Measurements from ENCODE around the gene MAB21L4. TPM values are rescaled to one million over a fixed set of nuclear protein-coding genes. Genes with fewer than 3 reads are reported as not detected.

Gene MAB21L4
- total RNA-seq, 4 donors from 2014 or later, result not detected

GRCh38 chr2:240906141-240906910 lies 10.4 kb upstream of the MAB21L4 start, which contains the start of gene CROCC2:
CROCC2 (plus strand) TSS chr2:240906336; CDS start chr2:240906514, 178 bp downstream.
- no peak within 1 kb of the TSS for H3K4me3 ChIP-seq
- H3K27ac ChIP-seq, result no peak within 1 kb of the TSS
- ATAC-seq (no peak), DNase-seq (no peak)
- TF ChIP-seq POLR2A (IDR thresholded peaks at IDR 0.05) (no peak), CTCF (IDR thresholded peaks at IDR 0.05 in 4 of 5, conservative IDR thresholded peaks at IDR 0.05 in 1 of 5) (no peak)
- H3K4me1 ChIP-seq, result no peaks in the 10 kb centered on the region
- no peaks in the 10 kb centered on the region for H3K9me3 ChIP-seq
- intact Hi-C loops (cut with DNase I; ENCODE audit: low total_unique reads), result no loop called here
- in situ Hi-C loops (cut with MboI; ENCODE audit: low sequenced_read_pairs in 4 of 4), result no loop called here
- peaks cover 0 to 3% (median 0%) of the 10 kb centered on the region in 3 donors for H3K27me3 ChIP-seq
- no peaks in the 10 kb centered on the region for H3K36me3 ChIP-seq

GRCh38 chr2:240905176-240905781 lies 9.3 kb upstream of the MAB21L4 start:
- Histone ChIP-seq H3K4me1 (no peaks in the 10 kb centered on the region), H3K9me3 (no peaks in the 10 kb centered on the region), H3K36me3 (no peaks in the 10 kb centered on the region), H3K4me3 (no peak overlapping the region), H3K27ac (no peak overlapping the region), H3K27me3 (peaks cover 0 to 3% (median 0%) of the 10 kb centered on the region in 3 donors)
- DNase-seq, result no peak
- ATAC-seq, result no peak
- in situ Hi-C loops (cut with MboI; ENCODE audit: low sequenced_read_pairs in 4 of 4) (no loop called here), intact Hi-C loops (cut with DNase I; ENCODE audit: low total_unique reads) (no loop called here)
- TF ChIP-seq POLR2A (IDR thresholded peaks at IDR 0.05) (no peak), CTCF (IDR thresholded peaks at IDR 0.05 in 4 of 5, conservative IDR thresholded peaks at IDR 0.05 in 1 of 5) (no peak)

GRCh38 chr2:240904216-240905175 lies 8.5 kb upstream of the MAB21L4 start:
- in situ Hi-C loops (cut with MboI; ENCODE audit: low sequenced_read_pairs in 4 of 4), result no loop called here
- Histone ChIP-seq H3K4me1 (peaks cover 0 to 2% of the 10 kb centered on the region in 2 donors), H3K27ac (no peak overlapping the region), H3K4me3 (no peak overlapping the region), H3K27me3 (peaks cover 0 to 3% (median 0%) of the 10 kb centered on the region in 3 donors), H3K36me3 (no peaks in the 10 kb centered on the region), H3K9me3 (no peaks in the 10 kb centered on the region)
- TF ChIP-seq CTCF (IDR thresholded peaks at IDR 0.05 in 4 of 5, conservative IDR thresholded peaks at IDR 0.05 in 1 of 5), result no peak
- TF ChIP-seq POLR2A (IDR thresholded peaks at IDR 0.05), result no peak
- intact Hi-C loops (cut with DNase I; ENCODE audit: low total_unique reads), result no loop called here
- ATAC-seq, result no peak
- no peak for DNase-seq

GRCh38 chr2:240903191-240904060 lies 7.5 kb upstream of the MAB21L4 start:
- Histone ChIP-seq H3K9me3 (no peaks in the 10 kb centered on the region), H3K4me1 (peaks cover 6 to 12% of the 10 kb centered on the region in 2 donors), H3K36me3 (no peaks in the 10 kb centered on the region), H3K4me3 (no peak overlapping the region), H3K27me3 (peaks cover 0 to 3% (median 0%) of the 10 kb centered on the region in 3 donors), H3K27ac (no peak overlapping the region)
- intact Hi-C loops (cut with DNase I; ENCODE audit: low total_unique reads) (no loop called here), in situ Hi-C loops (cut with MboI; ENCODE audit: low sequenced_read_pairs in 4 of 4) (no loop called here)
- ATAC-seq (no peak), DNase-seq (no peak)
- TF ChIP-seq CTCF (IDR thresholded peaks at IDR 0.05 in 4 of 5, conservative IDR thresholded peaks at IDR 0.05 in 1 of 5) (no peak), POLR2A (IDR thresholded peaks at IDR 0.05) (no peak)

All from gastrocnemius medialis (tissue), 4 donors.